GM18517 (cell line): ENCODE measurements around the gene SSNA1.
"Not testable (repeated sequence)": the region's sequence is repeated elsewhere in the genome, so short reads cannot be mapped to it uniquely, and the experiment has no call there.

Source experiments
- ATAC-seq: cut with Tn5 transposase; IDR thresholded peaks from one replicate; pipeline ENCODE4 v1.9.1; 2021; ENCODE audit warnings: mild to moderate bottlenecking, moderate library complexity; ENCODE audit not compliant: unreplicated experiment

SSNA1 gene

GRCh38 chr9:137229903-137230704 is 41.6 kb downstream of the SSNA1 start:
- no peak for ATAC-seq

GRCh38 chr9:137230705-137231371 is 42.4 kb downstream of the SSNA1 start, which contains the start of gene SLC34A3:
Gene SLC34A3 (plus strand): TSS chr9:137230901. CDS start chr9:137231703, 802 bp downstream.
- no peak for ATAC-seq

GRCh38 chr9:137231372-137232039 is 43.0 kb downstream of the SSNA1 start:
- no peak for ATAC-seq

GRCh38 chr9:137232101-137232500 is 43.6 kb downstream of the SSNA1 start:
- ATAC-seq, result no peak

- no peak for ATAC-seq
Observed at GRCh38 chr9:137232510-137232909, 44.0 kb downstream of the SSNA1 start.

- no peak for ATAC-seq
Observed at GRCh38 chr9:137233143-137233980, 44.9 kb downstream of the SSNA1 start.

GRCh38 chr9:137234055-137234697 is 45.7 kb downstream of the SSNA1 start:
- ATAC-seq, result no peak

- no peak for ATAC-seq
Observed at GRCh38 chr9:137234758-137235423, 46.4 kb downstream of the SSNA1 start.

GRCh38 chr9:137235424-137236237 is 47.2 kb downstream of the SSNA1 start:
- no peak for ATAC-seq

GRCh38 chr9:137236238-137236935 is 47.9 kb downstream of the SSNA1 start:
- ATAC-seq, result no peak

GRCh38 chr9:137236936-137237421 is 48.5 kb downstream of the SSNA1 start:
- no peak for ATAC-seq

GRCh38 chr9:137237759-137238726 is 49.6 kb downstream of the SSNA1 start:
- ATAC-seq, result no peak

GRCh38 chr9:137239541-137240200 is 51.2 kb downstream of the SSNA1 start:
- not testable (repeated sequence) for ATAC-seq
